ENCODE data around the gene ALG3.

ALG3 gene

GRCh38 chr3:184218814-184219213 is 29.9 kb downstream of the ALG3 start:
- DNase-seq = no peak
- TF ChIP-seq GATA1 (IDR thresholded peaks at IDR 0.05; ENCODE audit: low read depth, low read length) = no peak
- TF ChIP-seq POLR2A (IDR thresholded peaks at IDR 0.05; ENCODE audit: low read length) = no peak

GRCh38 chr3:184211718-184212117 is 37.0 kb downstream of the ALG3 start:
- DNase-seq = no peak
- TF ChIP-seq POLR2A (IDR thresholded peaks at IDR 0.05; ENCODE audit: low read length) (no peak), GATA1 (IDR thresholded peaks at IDR 0.05; ENCODE audit: low read depth, low read length) (no peak)

- peak in 1 of 2 experiments; percentile 22 for DNase-seq
- TF ChIP-seq POLR2A (IDR thresholded peaks at IDR 0.05; ENCODE audit: low read length) = no peak
- no peak for TF ChIP-seq GATA1 (IDR thresholded peaks at IDR 0.05; ENCODE audit: low read depth, low read length)
These were observed 37.5 kb downstream of the ALG3 start for GRCh38 chr3:184211297-184211696.

- TF ChIP-seq POLR2A (IDR thresholded peaks at IDR 0.05; ENCODE audit: low read length) = no peak
- no peak for TF ChIP-seq GATA1 (IDR thresholded peaks at IDR 0.05; ENCODE audit: low read depth, low read length)
- no peak for DNase-seq
These were observed 39.4 kb downstream of the ALG3 start for GRCh38 chr3:184209146-184209923.

- TF ChIP-seq POLR2A (IDR thresholded peaks at IDR 0.05; ENCODE audit: low read length) (no peak), GATA1 (IDR thresholded peaks at IDR 0.05; ENCODE audit: low read depth, low read length) (no peak)
- no peak for DNase-seq
These were observed 45.2 kb downstream of the ALG3 start for GRCh38 chr3:184203526-184203925.

- TF ChIP-seq POLR2A (IDR thresholded peaks at IDR 0.05; ENCODE audit: low read length) (no peak), GATA1 (IDR thresholded peaks at IDR 0.05; ENCODE audit: low read depth, low read length) (no peak)
- no peak for DNase-seq
These were observed 47.9 kb downstream of the ALG3 start for GRCh38 chr3:184200825-184201224.

GRCh38 chr3:184198509-184198908 is 50.3 kb downstream of the ALG3 start:
- TF ChIP-seq GATA1 (IDR thresholded peaks at IDR 0.05; ENCODE audit: low read depth, low read length) = no peak
- no peak for TF ChIP-seq POLR2A (IDR thresholded peaks at IDR 0.05; ENCODE audit: low read length)
- no peak for DNase-seq

- DNase-seq = no peak
- TF ChIP-seq GATA1 (IDR thresholded peaks at IDR 0.05; ENCODE audit: low read depth, low read length) (no peak), POLR2A (IDR thresholded peaks at IDR 0.05; ENCODE audit: low read length) (no peak)
These were observed 52.2 kb downstream of the ALG3 start for GRCh38 chr3:184196536-184196935.

- no peak for DNase-seq
- no peak for TF ChIP-seq POLR2A (IDR thresholded peaks at IDR 0.05; ENCODE audit: low read length)
- no peak for TF ChIP-seq GATA1 (IDR thresholded peaks at IDR 0.05; ENCODE audit: low read depth, low read length)
These were observed 54.7 kb downstream of the ALG3 start for GRCh38 chr3:184193991-184194539.

GRCh38 chr3:184192889-184193288 is 55.9 kb downstream of the ALG3 start:
- TF ChIP-seq POLR2A (IDR thresholded peaks at IDR 0.05; ENCODE audit: low read length) = no peak
- no peak for TF ChIP-seq GATA1 (IDR thresholded peaks at IDR 0.05; ENCODE audit: low read depth, low read length)

More at GRCh38 chr3:184192889-184193288, 55.9 kb downstream of the ALG3 start:
- DNase-seq = no peak
